SK-N-MC (cell line): ENCODE results near the gene SETD9.

Source experiments
- EZH2 ChIP-seq: fragments of 200-600 bp; sonication (generic); IDR thresholded peaks from one replicate; pipeline ENCODE4 v1.6.1; 2017; ENCODE audit warnings: antibody characterized with exemption
- POLR2AphosphoS5 ChIP-seq: IDR thresholded peaks from 2 replicates; pipeline ENCODE4 v1.6.1; 2012; ENCODE audit warnings: mild to moderate bottlenecking, low read depth, low read length, borderline replicate concordance

DNA sequence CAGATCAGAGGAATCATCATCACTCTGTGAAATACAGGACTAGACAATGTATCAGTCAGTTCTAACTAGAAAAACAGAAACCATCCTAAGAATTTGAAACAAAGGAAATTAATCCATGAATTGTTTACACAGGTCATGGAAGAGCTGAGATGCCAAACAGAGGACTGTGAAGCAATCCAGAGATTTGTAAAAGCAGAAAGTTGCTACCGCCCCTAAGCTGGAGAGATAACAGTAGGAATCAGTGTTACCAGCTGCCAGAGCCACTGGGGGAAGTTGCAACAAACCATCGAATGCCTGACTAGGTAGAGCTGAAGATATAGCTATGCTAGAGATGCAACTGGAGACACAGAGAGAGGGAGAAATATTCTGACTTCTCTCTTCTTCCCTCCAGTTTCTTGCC is 52.9 kb downstream of the SETD9 start:
- no peak for TF ChIP-seq POLR2AphosphoS5
- no peak for TF ChIP-seq EZH2
